ENCODE measurements around the gene MMP11. TPM values are rescaled to one million over a fixed set of nuclear protein-coding genes. Genes with fewer than 3 reads are reported as not detected.

Gene MMP11
- total and polyA plus RNA-seq, 4 donors = 0.33 to 33.7 (median 0.61) TPM

- Histone ChIP-seq H3K27ac (ENCODE audit: low read depth in 1 of 2, low read length in 2 of 2) (no peak overlapping the region), H3K9ac (ENCODE audit: low read depth in 1 of 2, low read length in 2 of 2) (no peak overlapping the region), H3K4me3 (ENCODE audit: low read depth in 1 of 3, low read length in 3 of 3) (no peak overlapping the region), H3K27me3 (ENCODE audit: control insufficient read depth in 4 of 4, insufficient read depth in 4 of 4, low read length in 3 of 4) (no peaks in the 10 kb centered on the region), H3K9me3 (ENCODE audit: control insufficient read depth in 4 of 4, low read length in 3 of 4) (no peaks in the 10 kb centered on the region), H3K4me1 (ENCODE audit: control insufficient read depth in 4 of 4, insufficient read depth in 4 of 4, low read length in 3 of 4) (peaks cover 16 to 53% (median 35%) of the 10 kb centered on the region in 4 donors), H3K36me3 (ENCODE audit: control insufficient read depth in 4 of 4, insufficient read depth in 3 of 4, low read depth in 1 of 4, low read length in 3 of 4) (peaks cover 0 to 4% (median 0%) of the 10 kb centered on the region in 4 donors)
- no peak for DNase-seq (ENCODE audit: low spot score)
- TF ChIP-seq YY1 (IDR thresholded peaks at IDR 0.05) (no peak), RAD21 (IDR thresholded peaks at IDR 0.05) (no peak), JUND (IDR thresholded peaks at IDR 0.05) (no peak), TAF1 (conservative IDR thresholded peaks at IDR 0.05) (no peak), FOXA2 (IDR thresholded peaks at IDR 0.05) (no peak), CTCF (IDR thresholded peaks at IDR 0.05; ENCODE audit: low read depth, low read length, missing input control) (no peak)
- 86% methylated on average over 6 of the region's 6 CpGs for WGBS
Observed at GRCh38 chr22:23769321-23769965, 3.2 kb upstream of the MMP11 start.

GRCh38 chr22:23772315-23772648 is 367 bp upstream of the MMP11 start:
- no peak for DNase-seq (ENCODE audit: low spot score)
- H3K27me3 ChIP-seq (ENCODE audit: control insufficient read depth in 4 of 4, insufficient read depth in 4 of 4, low read length in 3 of 4) = no peaks in the 10 kb centered on the region
- 26% methylated on average over 6 of the region's 6 CpGs for WGBS
- no peak overlapping the region for H3K9ac ChIP-seq (ENCODE audit: low read depth in 1 of 2, low read length in 2 of 2)
- peak overlapping the region in 1 of 3 donors; percentile 48 for H3K4me3 ChIP-seq (ENCODE audit: low read depth in 1 of 3, low read length in 3 of 3)
- TF ChIP-seq REST (IDR thresholded peaks at IDR 0.05) (no peak), NR2F2 (IDR thresholded peaks at IDR 0.05) (no peak), EGR1 (IDR thresholded peaks at IDR 0.05; ENCODE audit: low read depth in 2 of 2) (no peak), ATF3 (IDR thresholded peaks at IDR 0.05) (no peak), MAX (IDR thresholded peaks at IDR 0.05) (no peak), HNF4A (conservative IDR thresholded peaks at IDR 0.05) (no peak)
- no peaks in the 10 kb centered on the region for H3K36me3 ChIP-seq (ENCODE audit: control insufficient read depth in 4 of 4, insufficient read depth in 3 of 4, low read depth in 1 of 4, low read length in 3 of 4)
- H3K9me3 ChIP-seq (ENCODE audit: control insufficient read depth in 4 of 4, low read length in 3 of 4) = no peaks in the 10 kb centered on the region
- no peak overlapping the region for H3K27ac ChIP-seq (ENCODE audit: low read depth in 1 of 2, low read length in 2 of 2)
- peaks cover 0 to 31% (median 17%) of the 10 kb centered on the region in 4 donors for H3K4me1 ChIP-seq (ENCODE audit: control insufficient read depth in 4 of 4, insufficient read depth in 4 of 4, low read length in 3 of 4)

Data from liver (tissue), 9 donors.